HCT116 (cell line): ENCODE data around the gene GOLIM4. TPM values are rescaled to one million over a fixed set of nuclear protein-coding genes. Genes with fewer than 3 reads are reported as not detected.

Experiments used
- ATAC-seq: fragments of 200-7000 bp; cut with Tn5 transposase; 2 replicates; pipeline ENCODE4 v1.9.1; 2020; ENCODE audit warnings: mild to moderate bottlenecking, moderate library complexity
- BruUV-seq: library from RNA; stranded (reverse); fragments of 400-500 nt; replicated peaks from 2 replicates; lab custom pipeline; 2021; lab: Mats Ljungman, UMichigan
- CTCF ChIA-PET: fragments of 300-600 bp; sonication (Branson Sonifier 250); formaldehyde crosslinking; loops from one replicate; lab custom pipeline; 2021; ENCODE audit warnings: antibody characterized with exemption; lab: Charles Lee
- POLR2A ChIA-PET: fragments of 300-600, 350-600 bp; sonication (Branson Sonifier 250); formaldehyde crosslinking; loops from one replicate; lab custom pipeline; 2021; ENCODE audit warnings: antibody characterized with exemption; lab: Charles Lee
- RAD21 ChIA-PET, 2 experiments: fragments of 300-600 bp; sonication (Branson Sonifier 250); formaldehyde crosslinking; loops; one replicate each; lab custom pipeline; 2023; ENCODE audit warnings: low total read pairs in 2 of 2; ENCODE audit not compliant: uncharacterized antibody in 2 of 2, unreplicated experiment in 2 of 2, low non-redundant PET in 1 of 2; lab: Charles Lee
- DNase-seq: peaks from one replicate; pipeline ENCODE4 v3.0.0-alpha.2; 2010; ENCODE audit warnings: low read depth, low spot score
- H2AFZ ChIP-seq: fragments of 200-600 bp; shearing (Covaris generic), sonication (generic); 2 replicates; pipeline ENCODE4 v1.6.1; 2017; ENCODE audit warnings: low read depth, mixed run types, mixed read lengths, antibody characterized with exemption, low read length; ENCODE audit not compliant: poor library complexity, severe bottlenecking
- H3K27ac ChIP-seq: 2 replicates; pipeline ENCODE4 v1.5.1; 2012; ENCODE audit warnings: low read depth, low read length
- H3K27me3 ChIP-seq: fragments of 200-600 bp; sonication (generic); 2 replicates; pipeline ENCODE4 v1.6.1; 2016; ENCODE audit warnings: mixed run types, low read length, mixed read lengths; ENCODE audit not compliant: insufficient read depth
- H3K36me3 ChIP-seq, 2 experiments: fragments of 200-500 bp in 1 of 2; fragments of 200-600 bp in 1 of 2; sonication (Bioruptor generic) in 1 of 2; sonication (generic) in 1 of 2; 2 replicates each; pipeline versions ENCODE4 v1.5.1 to v1.6.1; 2014 to 2016; ENCODE audit warnings: low read length in 2 of 2, inconsistent platforms in 1 of 2, mixed read lengths in 1 of 2, mixed run types in 1 of 2; ENCODE audit not compliant: insufficient read depth in 2 of 2, control insufficient read depth in 1 of 2
- H3K4me1 ChIP-seq, 2 experiments: fragments of 200-600 bp in 1 of 2; sonication (generic) in 1 of 2; 2 replicates each; pipeline versions ENCODE4 v1.5.1 to v1.6.1; 2012 to 2017; ENCODE audit warnings: low read length in 2 of 2, inconsistent platforms in 1 of 2, mild to moderate bottlenecking in 1 of 2, mixed read lengths in 1 of 2, mixed run types in 1 of 2, moderate library complexity in 1 of 2; ENCODE audit not compliant: insufficient read depth in 2 of 2, control insufficient read depth in 1 of 2
- H3K4me2 ChIP-seq: fragments of 200-600 bp; sonication (generic); 2 replicates; pipeline ENCODE4 v1.6.1; 2017; ENCODE audit warnings: mixed run types, low read length, mixed read lengths
- H3K4me3 ChIP-seq, 2 experiments: fragments of 200-600 bp in 1 of 2; sonication (generic) in 1 of 2; replicated peaks in 1 of 2; 2 replicates each; pipeline ENCODE4 v1.5.1; 2011 to 2016; ENCODE audit warnings: low read length in 2 of 2, control low read depth in 1 of 2, low read depth in 1 of 2, mild to moderate bottlenecking in 1 of 2, mixed read lengths in 1 of 2, mixed run types in 1 of 2
- H3K79me2 ChIP-seq: fragments of 200-600 bp; sonication (generic); 2 replicates; pipeline ENCODE4 v1.6.1; 2017; ENCODE audit warnings: mild to moderate bottlenecking, mixed run types, low read length, moderate library complexity, mixed read lengths; ENCODE audit not compliant: insufficient read depth
- H3K9ac ChIP-seq: fragments of 200-600 bp; sonication (generic); 2 replicates; pipeline ENCODE4 v1.6.1; 2016; ENCODE audit warnings: low read length, mixed read lengths
- H3K9me2 ChIP-seq: fragments of 200-600 bp; sonication (generic), shearing (Covaris generic); 2 replicates; pipeline ENCODE4 v1.6.1; 2017; ENCODE audit warnings: mixed run types, mild to moderate bottlenecking, moderate library complexity; ENCODE audit not compliant: insufficient read depth
- H3K9me3 ChIP-seq, 2 experiments: fragments of 200-500 bp in 1 of 2; fragments of 200-600 bp in 1 of 2; sonication (Bioruptor generic) in 1 of 2; sonication (generic) in 1 of 2; 2 replicates each; pipeline ENCODE4 v1.6.1; 2014 to 2017; ENCODE audit warnings: low read length in 2 of 2, mixed read lengths in 2 of 2, inconsistent platforms in 1 of 2, low read depth in 1 of 2, mild to moderate bottlenecking in 1 of 2, mixed run types in 1 of 2, moderate library complexity in 1 of 2; ENCODE audit not compliant: control insufficient read depth in 1 of 2, insufficient read depth in 1 of 2
- H4K20me1 ChIP-seq: fragments of 200-600 bp; sonication (generic), shearing (Covaris generic); 2 replicates; pipeline ENCODE4 v1.6.1; 2017; ENCODE audit warnings: mixed run types, mild to moderate bottlenecking, moderate library complexity; ENCODE audit not compliant: insufficient read depth
- CBX3 ChIP-seq: IDR thresholded peaks from 2 replicates; pipeline ENCODE4 v1.6.1; 2012; ENCODE audit warnings: low read depth
- CEBPB ChIP-seq: IDR thresholded peaks from 2 replicates; pipeline ENCODE4 v1.6.1; 2012; ENCODE audit warnings: low read depth
- EGR1 ChIP-seq: IDR thresholded peaks from 2 replicates; pipeline ENCODE4 v1.6.1; 2012; ENCODE audit warnings: low read depth
- EZH2 ChIP-seq: fragments of 200-600 bp; sonication (generic); IDR thresholded peaks from 2 replicates; pipeline ENCODE4 v1.6.1; 2017; ENCODE audit warnings: antibody characterized with exemption, mixed run types
- FOSL1 ChIP-seq: IDR thresholded peaks from 2 replicates; pipeline ENCODE4 v1.6.1; 2012; ENCODE audit warnings: low read depth
- MAX ChIP-seq: IDR thresholded peaks from 2 replicates; pipeline ENCODE4 v1.6.1; 2012
- POLR2A ChIP-seq: IDR thresholded peaks from 2 replicates; pipeline ENCODE4 v1.7.0; 2011; ENCODE audit warnings: borderline replicate concordance; ENCODE audit not compliant: insufficient read depth, insufficient read length; ENCODE audit errors: extremely low read depth
- POLR2AphosphoS5 ChIP-seq: IDR thresholded peaks from 2 replicates; pipeline ENCODE4 v1.6.1; 2011; ENCODE audit warnings: mild to moderate bottlenecking, low read depth, low read length, moderate library complexity
- SIN3A ChIP-seq: IDR thresholded peaks from 2 replicates; pipeline ENCODE4 v1.6.1; 2012; ENCODE audit warnings: low read depth
- SRF ChIP-seq: IDR thresholded peaks from 2 replicates; pipeline ENCODE4 v1.6.1; 2012; ENCODE audit warnings: low read depth
- ZFX ChIP-seq: fragments of 450-650 bp; IDR thresholded peaks from 2 replicates; pipeline ENCODE4 v1.6.1; 2017
- ZNF274 ChIP-seq: fragments of 200-500 bp; sonication (Bioruptor generic); IDR thresholded peaks from 2 replicates; pipeline ENCODE4 v1.6.1; 2014; ENCODE audit warnings: mild to moderate bottlenecking, low read depth, low read length, inconsistent platforms
- intact Hi-C: fragments of 100-400 bp; cut with micrococcal nuclease; formaldehyde crosslinking; loops from 2 replicates; pipeline ENCODE4 v1.10.0; 2022
- total RNA-seq: library from RNA; stranded (reverse); gene quantifications from one replicate; pipeline ENCODE4 v1.2.1, GENCODE V29; 2021; ENCODE audit not compliant: unreplicated experiment
- TF ChIP-seq, protein P1 (sequence below): IDR thresholded peaks from 2 replicates; pipeline ENCODE4 v1.6.1; 2011; ENCODE audit warnings: mild to moderate bottlenecking, low read length, moderate library complexity; ENCODE audit not compliant: insufficient replicate concordance; ENCODE audit errors: extremely low read depth

The GOLIM4 gene
- total RNA-seq, 1 experiment from 2014 or later, result 10.6 TPM

DNA sequence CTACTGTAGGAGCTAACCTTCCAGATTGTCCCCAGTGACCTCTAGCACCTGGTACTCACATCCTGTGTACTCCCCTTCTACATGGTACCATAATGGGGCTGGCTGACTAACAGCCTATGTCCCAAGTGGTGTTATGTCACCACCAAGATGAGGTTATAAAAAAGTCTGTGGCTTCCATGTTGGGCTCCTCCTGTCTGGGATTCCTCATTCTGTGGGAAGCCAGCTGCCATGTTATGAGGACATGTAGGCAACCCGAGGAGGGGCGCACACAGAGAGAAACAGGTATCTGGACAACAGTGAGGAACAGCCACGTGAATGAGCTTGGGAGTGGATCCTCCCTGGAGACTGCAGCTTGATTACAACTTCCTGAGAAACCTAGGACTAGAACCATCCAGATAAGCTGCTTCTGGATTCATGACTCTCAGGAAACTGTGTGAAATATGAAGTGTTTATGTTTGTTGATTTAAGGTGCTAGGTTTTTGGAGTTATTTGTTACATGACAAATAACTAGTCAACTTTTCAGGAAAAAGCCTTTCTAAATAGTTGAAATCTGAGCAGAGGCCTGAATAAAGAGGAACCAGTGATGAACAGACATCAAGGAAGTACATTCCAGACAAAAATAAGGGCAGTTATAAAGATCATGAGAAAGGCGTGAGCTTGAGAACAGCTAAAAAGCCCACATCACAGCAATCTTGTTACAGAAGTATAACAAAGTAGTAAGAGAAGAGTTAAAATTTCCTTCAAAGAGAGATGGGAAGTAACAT lies 21.7 kb downstream of the GOLIM4 start:
- peaks cover 9% of the 10 kb centered on the region; the same call in 1 of the 2 replicates for H3K79me2 ChIP-seq
- TF ChIP-seq FOSL1 (no peak), EGR1 (no peak), CBX3 (no peak), SRF (no peak), POLR2A (no peak)
- TF ChIP-seq, protein P1, sequence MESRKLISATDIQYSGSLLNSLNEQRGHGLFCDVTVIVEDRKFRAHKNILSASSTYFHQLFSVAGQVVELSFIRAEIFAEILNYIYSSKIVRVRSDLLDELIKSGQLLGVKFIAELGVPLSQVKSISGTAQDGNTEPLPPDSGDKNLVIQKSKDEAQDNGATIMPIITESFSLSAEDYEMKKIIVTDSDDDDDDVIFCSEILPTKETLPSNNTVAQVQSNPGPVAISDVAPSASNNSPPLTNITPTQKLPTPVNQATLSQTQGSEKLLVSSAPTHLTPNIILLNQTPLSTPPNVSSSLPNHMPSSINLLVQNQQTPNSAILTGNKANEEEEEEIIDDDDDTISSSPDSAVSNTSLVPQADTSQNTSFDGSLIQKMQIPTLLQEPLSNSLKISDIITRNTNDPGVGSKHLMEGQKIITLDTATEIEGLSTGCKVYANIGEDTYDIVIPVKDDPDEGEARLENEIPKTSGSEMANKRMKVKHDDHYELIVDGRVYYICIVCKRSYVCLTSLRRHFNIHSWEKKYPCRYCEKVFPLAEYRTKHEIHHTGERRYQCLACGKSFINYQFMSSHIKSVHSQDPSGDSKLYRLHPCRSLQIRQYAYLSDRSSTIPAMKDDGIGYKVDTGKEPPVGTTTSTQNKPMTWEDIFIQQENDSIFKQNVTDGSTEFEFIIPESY, result no peak
- no peak overlapping the region for H3K27ac ChIP-seq

GRCh38 chr3:168072323-168072650 lies 23.4 kb downstream of the GOLIM4 start:
- H3K27ac ChIP-seq, result peak overlapping the region; percentile 63; the same call in 1 of the 2 replicates
- CTCF ChIA-PET, result no interaction called here
- H3K79me2 ChIP-seq, result peaks cover 7% of the 10 kb centered on the region; the same call in 1 of the 2 replicates
- TF ChIP-seq SRF (no peak), CEBPB (no peak), ZFX (no peak), POLR2AphosphoS5 (no peak), MAX (no peak), SIN3A (no peak), POLR2A (no peak), FOSL1 (no peak), ZNF274 (no peak), EZH2 (no peak), EGR1 (no peak)
- BruUV-seq, result no TSS peak
- no peaks in the 10 kb centered on the region for H3K9me3 ChIP-seq
- no peaks in the 10 kb centered on the region for H3K27me3 ChIP-seq
- intact Hi-C loops, result no loop called here
- RAD21 ChIA-PET, result no interaction called here
- no peak for DNase-seq
- peak overlapping the region; percentile 70 for H3K4me2 ChIP-seq
- POLR2A ChIA-PET, result no interaction called here
- no peak overlapping the region for H2AFZ ChIP-seq
- no peaks in the 10 kb centered on the region for H4K20me1 ChIP-seq
- H3K4me1 ChIP-seq, result peaks cover 18 to 41% of the 10 kb centered on the region in 2 experiments
- H3K36me3 ChIP-seq, result no peaks in the 10 kb centered on the region
- ATAC-seq, result no peak
- H3K4me3 ChIP-seq, result no peak overlapping the region
- H3K9me2 ChIP-seq, result no peaks in the 10 kb centered on the region; the same call in 1 of the 2 replicates
- 0 out of 2 replicates have a peak overlapping the region, but pooled peaks have one; percentile 27 for H3K9ac ChIP-seq

More for the DNA sequence above, 21.7 kb downstream of the GOLIM4 start:
- H3K27me3 ChIP-seq, result no peaks in the 10 kb centered on the region
- H2AFZ ChIP-seq, result no peak overlapping the region
- no peaks in the 10 kb centered on the region for H3K9me3 ChIP-seq
- no peaks in the 10 kb centered on the region for H4K20me1 ChIP-seq
- peaks cover 18 to 44% of the 10 kb centered on the region in 2 experiments for H3K4me1 ChIP-seq
- ChIA-PET CTCF (no interaction called here), POLR2A (no interaction called here), RAD21 (interaction anchor here in 1 of 2 experiments (0.6 kb wide), 1 partner anchor 22 kb away, joined by 4 read pairs; the partner anchor contains the start of gene GOLIM4)
- ATAC-seq, result no peak
- no peak overlapping the region for H3K4me3 ChIP-seq
- H3K36me3 ChIP-seq, result no peaks in the 10 kb centered on the region
- H3K9ac ChIP-seq, result no peak overlapping the region
- no peak for DNase-seq
- BruUV-seq, result no TSS peak
- no peaks in the 10 kb centered on the region; the same call in 1 of the 2 replicates for H3K9me2 ChIP-seq
- intact Hi-C loops, result no loop called here
- no peak overlapping the region for H3K4me2 ChIP-seq
